NT2/D1 (cell line): ENCODE results near the gene RUNX2.

Experiments used
- SUZ12 ChIP-seq: IDR thresholded peaks from 2 replicates; pipeline ENCODE4 v1.6.1; 2011; ENCODE audit not compliant: insufficient read length, insufficient read depth; ENCODE audit errors: extremely low read depth
- YY1 ChIP-seq: IDR thresholded peaks from 2 replicates; pipeline ENCODE4 v1.6.1; 2011; ENCODE audit not compliant: insufficient read length, insufficient read depth
- ZNF274 ChIP-seq: IDR thresholded peaks from 2 replicates; pipeline ENCODE4 v1.6.1; 2011; ENCODE audit warnings: mild to moderate bottlenecking, low read depth, low read length

GRCh38 chr6:45424451-45424861 lies 96.3 kb downstream of the RUNX2 start:
- TF ChIP-seq ZNF274: no peak
- no peak for TF ChIP-seq YY1
- no peak for TF ChIP-seq SUZ12
